NCI-H460 (cell line): Measurements from ENCODE around the gene RNF182. TPM values are rescaled to one million over a fixed set of nuclear protein-coding genes. Genes with fewer than 3 reads are reported as not detected.
"Not testable (repeated sequence)": the region's sequence is repeated elsewhere in the genome, so short reads cannot be mapped to it uniquely, and the experiment has no call there.

ENCODE experiments used
- DNase-seq: peaks from one replicate; pipeline ENCODE4 v3.0.0-alpha.2; 2016; ENCODE audit warnings: low read depth; ENCODE audit errors: extremely low read depth
- total RNA-seq: library from RNA; depleted of rRNA; stranded (reverse); fragments of >200 nt; shearing (Covaris generic); gene quantifications from 2 replicates; pipeline ENCODE4 v1.2.3, GENCODE V29; 2014

Gene RNF182
- total RNA-seq, 1 experiment from 2014 or later, result 0.17 TPM

DNA sequence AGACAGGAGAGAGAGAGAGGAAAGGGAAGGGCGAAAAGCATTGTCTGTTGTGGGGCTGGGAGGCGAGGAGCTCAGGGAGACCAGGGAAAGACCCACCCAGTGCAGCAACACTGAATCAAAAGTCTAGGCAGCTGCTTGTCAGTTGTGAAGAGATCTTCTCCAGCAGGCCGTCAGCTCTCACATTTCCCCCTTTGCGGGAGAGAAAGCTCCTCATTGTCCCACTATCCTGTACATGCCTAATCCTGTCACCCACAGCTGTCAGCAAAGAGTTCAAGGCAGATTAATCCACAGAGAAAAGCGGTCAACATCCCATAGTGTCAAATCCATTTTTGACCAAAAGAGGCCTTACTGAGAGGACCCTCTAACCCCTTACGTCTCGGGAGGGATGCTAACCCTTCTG is 27.3 kb downstream of the RNF182 start:
- DNase-seq, result no peak

DNA sequence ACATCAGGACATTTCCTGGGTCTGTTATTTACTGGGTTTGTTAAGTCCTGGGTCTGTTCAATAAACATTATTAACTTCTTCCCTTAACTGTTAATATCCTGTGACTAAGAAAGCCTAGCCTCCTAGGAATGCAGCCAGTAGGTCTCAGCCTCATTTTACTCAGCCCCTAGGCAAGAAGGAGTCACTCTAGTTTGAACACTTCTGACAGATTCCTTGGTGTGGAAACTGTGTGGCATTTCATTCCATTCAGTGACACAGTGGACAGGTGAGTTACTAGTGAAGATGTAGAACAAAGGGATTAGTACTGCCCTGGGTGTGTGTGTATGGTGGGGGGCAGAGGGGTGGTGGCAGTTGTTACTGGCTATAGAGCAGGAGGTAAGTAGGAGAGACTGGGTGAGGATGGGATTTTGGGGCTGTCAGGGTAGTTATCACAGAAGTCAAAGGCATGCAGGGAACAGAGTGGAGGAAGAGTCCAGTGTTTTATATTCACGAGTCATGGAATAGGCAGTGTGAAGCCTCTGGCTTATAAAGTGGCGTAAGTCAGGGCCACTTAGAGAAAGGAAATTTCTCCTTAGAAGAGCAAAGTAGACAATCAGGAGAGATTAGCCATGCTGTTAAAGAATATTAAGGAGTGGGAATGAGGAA is 28.4 kb downstream of the RNF182 start:
- no peak for DNase-seq

DNA sequence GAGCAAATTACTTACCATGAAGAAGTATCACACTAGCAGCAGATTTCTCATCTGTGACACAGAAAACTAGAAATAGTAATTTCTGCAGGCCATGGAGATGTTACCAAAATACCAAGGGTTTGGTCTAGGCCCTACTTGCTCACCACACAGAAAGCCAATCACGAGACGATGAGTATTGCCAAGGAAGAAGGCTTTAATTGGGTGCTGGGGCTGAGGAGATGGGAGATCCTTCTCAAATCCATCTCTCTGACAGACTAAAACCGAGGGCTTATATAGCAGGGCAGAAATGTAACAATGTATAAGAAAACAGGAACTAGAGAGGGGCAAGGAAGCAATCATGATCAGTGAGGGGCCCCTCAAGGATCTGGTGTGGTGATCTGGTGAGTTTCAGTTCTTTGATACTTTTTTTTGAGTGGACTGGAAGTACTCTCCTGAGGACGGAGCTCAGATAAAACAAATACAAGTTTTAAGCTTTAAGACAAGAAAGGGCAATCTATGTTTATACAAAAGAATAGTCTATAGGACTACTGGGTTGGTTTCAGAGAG is 40.9 kb downstream of the RNF182 start:
- DNase-seq, result no peak

DNA sequence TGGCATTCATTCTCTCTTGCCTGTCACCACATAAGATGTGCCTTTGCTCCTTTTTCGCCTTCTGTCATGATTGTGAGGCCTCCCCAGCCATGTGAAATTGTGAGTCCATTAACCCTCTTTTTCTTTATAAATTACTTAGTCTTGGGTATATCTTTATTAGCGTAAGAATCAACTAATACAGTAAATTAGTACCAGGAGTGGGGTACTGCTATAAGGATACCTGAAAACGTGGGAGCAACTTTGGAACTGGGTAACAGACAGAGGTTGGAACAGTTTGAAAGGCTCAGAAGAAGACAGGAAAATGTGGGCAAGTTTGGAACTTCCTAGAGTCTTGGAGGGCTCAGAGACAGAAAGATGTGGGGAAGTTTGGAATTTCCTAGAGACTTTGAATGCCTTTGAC is 46.6 kb downstream of the RNF182 start:
- DNase-seq, result no peak

DNA sequence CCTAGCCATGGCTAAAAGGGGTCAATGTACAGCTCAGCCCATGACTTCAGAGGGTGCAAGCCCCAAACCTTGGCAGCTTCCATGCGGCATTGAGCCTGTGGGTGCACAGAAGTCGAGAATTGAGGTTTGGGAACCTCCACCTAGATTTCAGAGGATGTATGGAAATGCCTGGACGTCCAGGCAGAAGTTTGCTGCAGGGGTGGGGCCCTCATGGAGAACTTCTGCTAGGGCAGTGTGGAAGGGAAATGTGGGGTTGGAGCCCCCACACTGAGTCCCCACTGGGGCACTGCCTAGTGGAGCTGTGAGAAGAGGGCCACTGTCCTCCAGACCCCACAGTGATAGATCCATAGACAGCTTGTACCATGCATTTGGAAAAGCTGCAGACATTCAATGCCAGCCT is 47.9 kb downstream of the RNF182 start:
- not testable (repeated sequence) for DNase-seq

DNA sequence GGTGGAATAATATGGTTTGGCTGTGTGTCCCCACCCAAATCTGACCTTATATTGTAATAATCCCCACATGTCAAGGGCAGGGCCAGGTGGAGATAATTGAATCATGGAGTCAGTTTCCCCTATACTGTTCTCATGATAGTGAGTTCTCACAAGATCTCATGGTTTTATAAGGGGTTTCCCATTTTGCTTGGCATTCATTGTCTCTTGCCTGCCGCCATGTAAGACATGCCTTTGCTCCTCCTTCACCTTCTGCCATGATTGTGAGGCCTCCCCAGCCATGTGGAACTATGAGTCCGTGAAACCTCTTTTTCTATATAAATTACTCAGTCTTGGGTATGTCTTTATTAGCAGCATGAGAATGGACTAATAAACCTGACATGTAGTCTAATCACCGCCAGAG is 48.7 kb downstream of the RNF182 start:
- not testable (repeated sequence) for DNase-seq

DNA sequence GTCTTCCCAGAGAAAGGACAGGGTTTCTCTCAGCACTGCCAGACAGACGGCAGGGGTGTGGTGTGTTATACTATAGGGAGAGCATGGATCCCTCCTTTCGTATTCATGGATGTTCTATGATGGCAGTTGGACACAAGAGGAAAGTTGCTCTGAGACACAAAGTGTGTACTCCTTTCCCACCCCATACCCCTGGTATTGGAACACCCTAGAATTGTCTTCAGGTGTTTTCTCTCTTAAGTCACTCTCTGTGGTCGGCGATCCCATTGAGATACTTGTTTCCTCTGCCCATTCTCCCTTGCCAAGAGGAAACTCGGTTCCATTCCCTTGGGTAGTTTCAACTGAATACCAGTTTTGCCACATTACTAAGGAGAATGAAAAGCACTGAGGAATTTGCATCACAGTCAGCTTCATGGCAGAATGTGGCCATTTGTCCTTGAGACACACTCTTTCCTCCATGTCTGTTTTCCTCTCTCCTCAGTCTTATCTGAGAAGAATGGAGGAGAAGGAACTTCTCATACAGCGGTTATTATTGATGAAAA is 53.4 kb downstream of the RNF182 start:
- DNase-seq, result no peak

DNA sequence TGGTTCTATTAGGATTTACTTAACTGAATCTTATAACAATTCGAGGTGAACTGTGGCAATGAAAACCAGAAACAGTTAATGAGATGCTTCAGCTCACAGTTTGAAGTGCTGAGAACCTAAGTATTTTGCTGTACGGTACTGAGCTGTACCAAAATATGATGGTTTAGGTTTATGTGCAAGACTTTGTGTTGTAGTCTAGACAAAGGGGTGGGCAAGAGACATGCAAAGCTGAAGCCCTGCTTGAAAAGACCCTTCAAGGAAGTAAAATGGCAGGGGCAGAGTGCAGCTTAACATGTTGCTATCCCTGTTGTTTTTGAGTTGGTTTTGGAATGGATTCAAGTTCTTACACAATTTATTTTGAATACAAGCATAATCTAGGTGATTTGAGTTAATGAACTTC is 54.0 kb downstream of the RNF182 start:
- no peak for DNase-seq

DNA sequence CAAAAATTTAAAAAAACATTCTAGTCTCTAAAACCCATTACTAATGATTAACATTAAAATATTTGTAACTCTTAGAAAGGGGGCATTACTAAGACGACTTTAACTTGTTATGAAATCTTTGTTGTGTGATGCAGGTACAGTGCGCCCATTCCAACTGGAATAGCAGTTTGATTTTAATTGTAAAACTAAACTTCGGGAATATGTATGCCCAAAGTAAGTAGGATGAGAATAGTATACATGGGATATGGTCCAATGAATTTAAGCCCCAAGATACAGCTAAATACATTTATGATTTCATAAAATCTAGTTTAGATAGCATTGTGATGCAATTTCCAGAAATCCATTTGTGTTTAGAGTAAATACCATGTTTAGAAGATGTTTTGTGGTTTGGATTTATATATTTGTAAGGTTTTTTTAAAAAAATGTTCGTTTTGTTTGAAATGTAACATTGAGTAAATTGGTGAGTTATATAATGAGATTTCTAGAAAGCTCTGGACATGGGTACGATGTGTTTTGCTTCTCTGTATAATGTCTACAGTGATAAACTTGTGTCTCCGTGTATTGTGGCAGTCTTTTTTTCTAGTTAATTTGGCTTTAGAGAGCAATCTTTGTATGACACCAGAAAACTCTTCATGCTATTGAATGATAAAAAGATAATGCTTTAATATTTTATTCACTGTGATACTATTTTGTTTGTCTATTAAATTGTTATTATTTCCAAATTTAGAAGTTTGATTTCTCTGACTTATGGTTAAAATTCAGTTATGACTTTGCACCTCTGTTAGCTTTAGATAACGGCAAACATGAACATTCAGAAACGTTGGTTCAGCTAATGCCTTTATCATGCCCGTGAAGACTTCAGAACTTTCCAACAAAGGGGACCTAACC is 54.8 kb downstream of the RNF182 start:
- no peak for DNase-seq

DNA sequence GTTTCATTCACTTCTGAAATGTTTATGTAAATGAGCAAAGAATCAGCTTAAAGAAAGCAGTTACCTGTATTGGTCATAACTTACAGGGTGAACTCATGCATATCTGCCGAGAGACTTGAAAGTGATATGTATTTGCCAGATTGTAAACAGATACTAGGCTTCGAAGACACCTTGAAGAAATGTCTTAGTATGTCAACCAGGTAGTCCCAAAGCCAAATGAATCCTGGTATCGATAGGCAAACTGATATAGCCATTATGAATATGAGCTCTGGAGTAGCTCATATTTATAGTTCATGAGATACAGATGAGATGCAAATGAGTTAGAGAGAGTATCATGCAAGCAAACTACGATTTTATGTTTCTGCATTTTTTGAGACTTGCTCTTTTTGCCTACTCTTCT is 55.8 kb downstream of the RNF182 start:
- DNase-seq, result no peak

DNA sequence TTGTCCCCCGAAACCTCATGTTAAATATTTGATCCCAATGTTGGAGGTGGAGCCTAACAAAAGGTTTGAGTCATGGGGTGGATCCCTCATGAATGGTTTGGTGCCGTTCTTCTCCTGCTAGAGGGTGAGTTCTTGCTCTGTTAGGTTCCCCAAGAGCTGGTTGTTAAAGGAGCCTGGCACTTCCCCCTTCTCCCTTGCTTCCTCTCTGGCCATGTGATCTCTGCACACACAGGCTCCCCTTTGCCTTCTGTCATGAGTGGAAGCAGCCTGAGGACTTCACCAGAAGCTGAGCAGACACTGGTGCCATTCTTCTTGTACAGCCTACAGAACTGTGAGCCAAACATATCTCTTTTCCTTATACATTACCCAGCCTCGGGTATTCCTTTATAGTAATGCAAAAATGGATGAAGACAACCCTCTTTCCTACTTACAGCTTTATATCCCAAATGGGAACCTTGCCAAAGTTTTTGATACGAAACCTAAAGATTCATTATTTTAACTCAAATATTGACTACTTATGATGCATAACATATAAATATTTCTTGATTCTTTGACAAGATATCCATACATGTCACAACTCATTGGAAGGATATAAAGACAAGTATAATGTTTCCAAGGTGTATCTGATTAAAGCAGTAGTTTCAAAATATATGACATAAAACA is 61.0 kb downstream of the RNF182 start:
- DNase-seq, result no peak

DNA sequence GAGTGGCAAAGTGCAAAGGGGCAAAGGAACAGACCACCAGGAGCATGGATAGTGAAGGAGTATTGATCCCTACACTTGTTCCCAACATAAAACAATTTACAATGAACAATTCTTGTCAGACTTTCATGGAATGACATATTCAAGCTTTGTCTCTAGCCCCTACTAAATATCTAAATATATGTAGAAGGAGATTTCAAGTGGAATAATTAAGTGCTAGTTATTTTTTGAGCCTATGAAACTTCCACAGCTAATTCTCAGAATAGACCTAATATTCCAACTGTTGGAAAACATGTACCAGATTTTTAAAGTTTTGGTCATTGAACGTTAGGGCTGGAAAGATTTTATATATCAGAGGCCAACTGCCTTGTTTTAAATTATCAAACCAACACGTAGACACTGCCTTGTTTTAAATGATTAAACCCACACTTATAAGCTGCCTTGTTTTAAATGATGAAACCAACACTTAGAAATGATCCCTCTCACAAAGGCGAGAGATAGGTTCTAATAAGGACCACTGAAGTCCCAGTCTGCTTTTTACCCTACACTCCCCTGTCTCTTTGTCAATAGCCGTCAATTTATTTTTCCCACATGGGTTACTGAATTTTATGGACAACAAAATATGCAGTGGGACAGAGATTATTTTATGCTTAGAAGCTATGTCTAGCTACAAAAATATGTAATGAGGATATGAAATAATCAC is 62.1 kb downstream of the RNF182 start:
- no peak for DNase-seq

DNA sequence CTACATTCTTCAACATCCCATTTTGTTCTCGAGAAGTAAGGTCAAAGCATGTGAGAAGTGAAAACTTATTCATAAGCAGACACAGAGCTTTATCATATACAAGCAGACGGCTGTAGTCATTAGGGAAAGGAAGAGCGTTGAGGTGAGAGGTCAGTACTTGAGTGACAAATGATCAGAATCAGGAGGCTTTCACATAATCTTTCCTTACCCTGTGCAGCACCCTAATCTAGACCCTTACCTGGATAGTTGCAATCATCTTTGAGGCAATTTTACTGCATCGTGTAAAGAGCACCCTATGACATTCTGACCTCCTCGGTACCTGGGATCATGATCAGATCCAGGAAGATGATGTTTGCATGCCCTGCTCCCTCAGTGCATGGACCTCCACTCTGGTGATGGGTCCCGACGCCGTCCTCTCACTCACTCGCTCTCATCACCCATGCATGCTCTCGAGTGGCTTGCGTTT is 62.7 kb downstream of the RNF182 start:
- DNase-seq, result no peak

DNA sequence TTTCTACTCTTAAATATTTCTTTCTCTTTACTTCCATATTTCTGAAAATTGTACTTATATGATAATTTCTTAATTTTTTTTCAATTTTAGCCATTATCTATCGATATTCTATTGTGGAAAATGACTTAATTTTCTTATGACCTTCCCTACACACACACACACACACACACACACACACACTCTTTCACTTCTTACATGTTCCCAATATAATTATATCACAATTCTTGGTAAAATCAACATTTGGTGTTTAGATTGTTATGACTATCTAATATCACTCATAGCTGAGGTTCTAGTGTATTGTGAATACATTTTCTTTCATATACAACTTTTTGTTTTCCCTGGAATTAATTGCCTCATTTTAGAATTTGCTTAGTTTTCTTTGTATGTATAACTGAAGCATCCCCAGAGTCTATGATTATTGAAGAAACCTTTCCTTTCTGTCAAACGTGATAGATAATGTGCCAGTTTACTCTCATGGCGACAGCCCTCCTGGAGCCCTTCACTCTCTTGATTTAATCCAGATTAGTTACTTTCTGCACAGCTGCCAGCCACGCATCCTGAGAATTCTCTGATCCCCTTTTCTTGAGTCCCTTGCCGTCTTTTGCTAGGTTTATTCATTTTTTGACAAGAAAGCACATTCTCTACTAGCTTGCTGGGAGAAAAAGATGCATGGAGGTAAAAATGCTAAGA is 63.4 kb downstream of the RNF182 start:
- DNase-seq, result no peak

DNA sequence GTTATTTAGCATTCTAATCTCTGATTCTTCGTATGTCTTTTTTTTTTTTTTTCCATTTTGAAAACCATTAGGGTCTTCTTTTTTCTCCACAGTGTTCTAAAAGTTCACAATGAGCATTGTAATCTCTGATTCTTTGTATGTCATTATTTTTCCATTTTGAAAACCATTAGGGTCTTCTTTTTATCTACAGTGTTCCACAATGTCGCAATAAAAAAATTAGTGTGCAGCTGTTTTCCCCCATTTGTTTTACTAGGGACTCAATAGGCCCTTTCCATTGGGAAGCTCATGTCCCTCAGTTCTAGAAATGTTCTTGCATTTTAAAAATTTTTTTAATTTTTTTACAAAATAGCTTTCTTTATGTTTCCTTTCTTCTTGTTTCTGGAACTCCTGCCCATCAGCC is 64.2 kb downstream of the RNF182 start:
- no peak for DNase-seq

DNA sequence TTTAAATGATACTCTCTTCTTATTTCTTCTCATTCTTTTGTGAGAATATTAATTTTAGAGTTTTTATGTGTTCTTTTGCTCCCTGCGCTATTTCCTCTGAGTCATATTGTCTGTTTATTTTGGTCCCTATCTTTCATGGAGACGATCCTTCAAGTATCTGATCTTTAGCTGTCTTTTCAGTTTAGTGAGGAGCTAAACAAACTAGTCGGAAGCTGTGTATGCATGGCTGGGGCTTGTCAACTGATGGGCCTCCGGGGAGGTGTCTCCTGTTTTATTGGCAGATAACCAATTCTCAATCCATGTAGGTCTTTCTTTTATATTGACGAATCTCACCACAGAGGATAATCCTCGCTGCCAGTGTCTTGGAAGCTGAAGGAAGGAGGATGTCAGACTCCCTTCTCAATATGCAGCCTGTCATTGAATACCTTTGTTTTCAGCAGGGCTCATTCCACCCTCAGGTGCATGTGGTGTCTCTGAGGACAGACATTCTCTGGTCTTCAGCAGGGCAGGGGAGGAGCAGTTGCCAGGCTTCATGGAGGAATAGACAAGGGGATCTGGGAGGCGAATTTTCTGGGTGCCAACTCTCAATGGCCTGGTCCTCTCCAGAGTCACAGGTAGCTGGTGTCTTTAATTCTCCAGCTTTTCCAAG is 64.9 kb downstream of the RNF182 start:
- DNase-seq, result no peak

DNA sequence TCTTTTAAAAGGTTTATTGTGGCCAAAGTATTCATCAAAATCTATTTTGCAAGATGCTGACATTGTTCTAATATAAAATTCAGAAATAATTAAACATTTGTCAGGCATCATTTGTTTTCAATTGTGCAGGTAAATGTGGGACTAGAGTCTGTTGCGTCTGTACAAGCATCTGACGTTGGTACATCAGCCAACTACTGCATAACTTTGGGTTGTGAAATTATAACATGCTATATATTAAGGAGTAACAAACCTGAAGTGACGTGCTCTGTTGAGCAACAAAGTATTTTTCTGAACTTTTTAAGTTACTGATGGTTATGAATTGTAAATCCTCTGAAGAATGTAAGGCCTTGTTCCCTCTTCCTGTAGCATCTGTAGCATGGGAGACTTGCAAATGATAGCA is 66.0 kb downstream of the RNF182 start:
- DNase-seq, result no peak

DNA sequence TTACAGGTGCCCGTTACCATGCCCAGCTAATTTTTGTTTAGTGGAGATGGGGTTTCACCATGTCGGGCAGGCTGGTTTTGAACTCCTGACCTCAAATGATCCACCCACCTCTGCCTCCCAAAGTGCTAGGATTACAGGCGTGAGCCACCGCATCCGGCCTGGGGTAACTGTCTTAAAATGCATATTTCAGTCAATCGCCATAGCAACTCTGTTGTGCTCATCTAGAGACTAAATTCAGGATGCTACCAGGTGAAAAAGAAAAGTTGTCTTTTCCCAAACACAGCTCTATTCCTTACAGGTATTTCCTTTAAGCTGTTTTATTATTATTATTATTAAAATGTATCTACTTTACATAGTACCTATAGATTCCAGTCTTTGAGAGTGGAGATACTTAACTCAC is 66.6 kb downstream of the RNF182 start:
- DNase-seq, result no peak

DNA sequence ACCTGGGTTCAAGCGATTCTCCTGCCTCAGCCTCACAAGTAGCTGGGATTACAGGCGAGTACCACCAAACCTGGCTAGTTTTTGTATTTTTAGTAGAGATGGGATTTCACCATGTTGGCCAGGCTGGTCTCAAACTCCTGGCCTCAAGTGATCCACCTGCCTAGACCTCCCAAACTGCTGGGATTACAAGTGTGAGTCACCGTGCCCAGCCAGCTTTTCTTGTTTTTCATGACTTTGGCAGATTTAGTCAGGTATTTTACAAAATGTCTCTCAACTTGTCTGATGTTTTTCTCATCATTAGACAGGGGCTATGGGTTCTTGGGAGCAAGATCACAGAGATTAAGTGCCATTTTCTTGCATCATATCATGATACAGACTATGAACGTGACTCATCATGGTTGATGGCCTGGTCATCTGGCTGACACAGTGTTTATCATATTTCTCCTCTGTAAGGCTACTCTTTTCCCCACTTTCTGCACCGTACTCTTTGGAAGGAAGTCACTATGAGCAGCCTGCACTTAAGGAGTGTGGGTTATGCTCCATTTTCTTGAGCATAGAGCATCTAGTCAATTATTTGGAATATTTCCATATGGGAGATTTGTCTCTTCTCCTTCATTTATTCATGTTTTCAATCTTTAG is 67.8 kb downstream of the RNF182 start:
- DNase-seq, result no peak
